ENCODE results near the gene TUT4.

GRCh38 chr1:52474807-52475206 is 78.1 kb downstream of the TUT4 start:
- TF ChIP-seq POLR2AphosphoS5 (IDR thresholded peaks at IDR 0.05) (no peak), CTCF (IDR thresholded peaks at IDR 0.05) (no peak), POLR2A (IDR thresholded peaks at IDR 0.05) (no peak), EP300 (IDR thresholded peaks at IDR 0.05) (no peak)

Measured in suprapubic skin (tissue), 4 donors.